Pancreas (tissue), 10 donors: Measurements from ENCODE around the gene LSAMP. TPM values are rescaled to one million over a fixed set of nuclear protein-coding genes. Genes with fewer than 3 reads are reported as not detected.

Experiments used
- ATAC-seq, 4 donors: fragments of 200-7000 bp; cut with Tn5 transposase; one replicate each; pipeline versions ENCODE4 v1.8.0 to v1.9.1; 2020; ENCODE audit warnings: mild to moderate bottlenecking in 4 of 4, moderate library complexity in 4 of 4
- DNase-seq, 6 donors: peaks; one replicate each; pipeline ENCODE4 v3.0.0-alpha.2; 2020
- FAIRE-seq: peaks from 2 replicates; lab custom pipeline; 2012; peaks lifted over from hg19 to GRCh38; lab: Jason Lieb, UNC
- H3K27ac ChIP-seq, 4 donors: fragments of 200-600 bp; sonication (generic); 1 replicate in 3 of 4; 2 replicates in 1 of 4; pipeline versions ENCODE4 v1.5.0 to v1.8.0; 2020
- H3K27me3 ChIP-seq, 4 donors: fragments of 200-600 bp; one replicate each; pipeline ENCODE4 v1.8.0; 2021
- H3K36me3 ChIP-seq, 3 donors: fragments of 200-600 bp; sonication (generic) in 1 of 3; one replicate each; pipeline versions ENCODE4 v1.5.0 to v1.8.0; 2020 to 2021
- H3K4me1 ChIP-seq, 3 donors: fragments of 200-600 bp; one replicate each; pipeline ENCODE4 v1.8.0; 2021
- H3K4me3 ChIP-seq, 4 donors: fragments of 200-600 bp; sonication (generic) in 2 of 4; one replicate each; pipeline versions ENCODE4 v1.5.0 to v1.8.0; 2020 to 2021
- H3K9me3 ChIP-seq, 4 donors: fragments of 200-600 bp; one replicate each; pipeline ENCODE4 v1.8.0; 2021
- WGBS, 2 donors: extraction: QIAGEN DNeasy Blood & Tissue Kit; methylation state at CpG; one replicate each; pipeline ENCODE4 v1.1.7; 2013; 5-methylcytosine and 5-hydroxymethylcytosine counted together
- intact Hi-C, 3 donors: fragments of 100-400 bp; cut with DNase I; formaldehyde crosslinking; loops; one replicate each; pipeline versions ENCODE4 v1.11.1 to v1.14.2; 2022
- polyA plus RNA-seq, 2 donors: library from polyadenylated mRNA; stranded (reverse); fragments of 200-250 nt; gene quantifications; one replicate each; pipeline ENCODE4 v1.2.3, GENCODE V29; 2013
- total RNA-seq, 6 donors: library from RNA; stranded (reverse); fragmentation: NEBNext Ultra II Directional in 4 of 6; extraction: Animal tissue kit (Norgen Biotek cat#: 25700) in 4 of 6; gene quantifications; one replicate each; pipeline versions ENCODE4 v1.2.1 to v1.2.4, GENCODE V29; 2021 to 2023
- TF ChIP-seq, protein P1 (sequence below), 4 donors: fragments of 200-600 bp; sonication (generic) in 3 of 4; IDR thresholded peaks; one replicate each; pipeline versions ENCODE4 v1.5.0 to v1.8.0; 2021; ENCODE audit warnings: antibody characterized with exemption in 4 of 4
- donor health status: healthy with polysubstance abuse.
- donor health status: DM: no; HTN: no; CAD: no; lungs with moderate emphysema.
- donor health status: DM: no; HTN: no; CAD: no.
- donor health status: control.
- donor health status: control.
- donor health status: Bipolar disorder and iron deficiency.
- donor health status: DM: yes; HTN: yes; CAD: no.
- donor health status: DM: no; HTN: no; CAD: no.
- donor health status: DM: no; HTN: no; CAD: no.
- donor health status: DM: yes; HTN: yes; CAD: no.

Gene LSAMP
- total and polyA plus RNA-seq, 8 donors = 0.51 to 5.5 (median 1.5) TPM

DNA sequence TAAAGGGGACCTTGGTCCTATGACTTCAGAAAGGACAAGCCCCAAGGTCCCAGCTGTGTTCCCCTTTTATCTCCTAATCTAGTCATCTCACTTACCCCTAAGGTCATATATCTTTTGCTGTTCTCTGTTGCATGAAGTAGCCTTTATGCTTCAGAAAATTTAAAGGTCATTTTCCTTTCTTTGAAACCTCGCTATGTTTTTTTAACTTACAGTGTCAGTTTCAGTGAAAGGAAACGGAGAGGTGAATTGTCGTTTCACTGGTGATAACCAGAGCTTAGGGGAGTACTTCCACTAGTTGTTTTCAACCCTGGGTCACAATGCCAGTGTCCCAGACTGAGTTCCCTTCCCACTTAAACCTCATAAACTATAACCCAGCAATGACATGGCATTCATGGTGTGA, 464.6 kb downstream of the LSAMP start:
- no peaks in the 10 kb centered on the region for H3K9me3 ChIP-seq
- H3K27ac ChIP-seq = no peak overlapping the region
- no peaks in the 10 kb centered on the region for H3K27me3 ChIP-seq
- H3K4me3 ChIP-seq = no peak overlapping the region
- no peak for DNase-seq
- WGBS, 2 donors = 51 to 70% methylated on average over 3 of the region's 3 CpGs
- no peak for ATAC-seq
- TF ChIP-seq, protein P1, sequence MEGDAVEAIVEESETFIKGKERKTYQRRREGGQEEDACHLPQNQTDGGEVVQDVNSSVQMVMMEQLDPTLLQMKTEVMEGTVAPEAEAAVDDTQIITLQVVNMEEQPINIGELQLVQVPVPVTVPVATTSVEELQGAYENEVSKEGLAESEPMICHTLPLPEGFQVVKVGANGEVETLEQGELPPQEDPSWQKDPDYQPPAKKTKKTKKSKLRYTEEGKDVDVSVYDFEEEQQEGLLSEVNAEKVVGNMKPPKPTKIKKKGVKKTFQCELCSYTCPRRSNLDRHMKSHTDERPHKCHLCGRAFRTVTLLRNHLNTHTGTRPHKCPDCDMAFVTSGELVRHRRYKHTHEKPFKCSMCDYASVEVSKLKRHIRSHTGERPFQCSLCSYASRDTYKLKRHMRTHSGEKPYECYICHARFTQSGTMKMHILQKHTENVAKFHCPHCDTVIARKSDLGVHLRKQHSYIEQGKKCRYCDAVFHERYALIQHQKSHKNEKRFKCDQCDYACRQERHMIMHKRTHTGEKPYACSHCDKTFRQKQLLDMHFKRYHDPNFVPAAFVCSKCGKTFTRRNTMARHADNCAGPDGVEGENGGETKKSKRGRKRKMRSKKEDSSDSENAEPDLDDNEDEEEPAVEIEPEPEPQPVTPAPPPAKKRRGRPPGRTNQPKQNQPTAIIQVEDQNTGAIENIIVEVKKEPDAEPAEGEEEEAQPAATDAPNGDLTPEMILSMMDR (IDR thresholded peaks at IDR 0.05) = no peak
- H3K36me3 ChIP-seq = no peaks in the 10 kb centered on the region
- intact Hi-C loops = no loop called here
- no peaks in the 10 kb centered on the region for H3K4me1 ChIP-seq
- FAIRE-seq = no peak

- Histone ChIP-seq H3K9me3 (no peaks in the 10 kb centered on the region), H3K4me3 (no peak overlapping the region), H3K36me3 (no peaks in the 10 kb centered on the region), H3K27ac (no peak overlapping the region), H3K4me1 (no peaks in the 10 kb centered on the region), H3K27me3 (no peaks in the 10 kb centered on the region)
- no peak for FAIRE-seq
- TF ChIP-seq, protein P1 (IDR thresholded peaks at IDR 0.05) = no peak
- intact Hi-C loops = no loop called here
- DNase-seq = no peak
- 76 to 82% methylated on average over 4 of the region's 4 CpGs for WGBS, 2 donors
- no peak for ATAC-seq
Observed at GRCh38 chr3:115977866-115978265, 467.4 kb downstream of the LSAMP start.

- DNase-seq (no peak), FAIRE-seq (no peak), ATAC-seq (no peak)
- Histone ChIP-seq H3K27ac (no peak overlapping the region), H3K36me3 (no peaks in the 10 kb centered on the region), H3K4me3 (no peak overlapping the region), H3K27me3 (no peaks in the 10 kb centered on the region), H3K4me1 (no peaks in the 10 kb centered on the region), H3K9me3 (no peaks in the 10 kb centered on the region)
- intact Hi-C loops = no loop called here
- 67 to 70% methylated on average over 1 of the region's 1 CpG for WGBS, 2 donors
- TF ChIP-seq, protein P1 (IDR thresholded peaks at IDR 0.05) = no peak
Observed at GRCh38 chr3:115975796-115976195, 469.5 kb downstream of the LSAMP start.

DNA sequence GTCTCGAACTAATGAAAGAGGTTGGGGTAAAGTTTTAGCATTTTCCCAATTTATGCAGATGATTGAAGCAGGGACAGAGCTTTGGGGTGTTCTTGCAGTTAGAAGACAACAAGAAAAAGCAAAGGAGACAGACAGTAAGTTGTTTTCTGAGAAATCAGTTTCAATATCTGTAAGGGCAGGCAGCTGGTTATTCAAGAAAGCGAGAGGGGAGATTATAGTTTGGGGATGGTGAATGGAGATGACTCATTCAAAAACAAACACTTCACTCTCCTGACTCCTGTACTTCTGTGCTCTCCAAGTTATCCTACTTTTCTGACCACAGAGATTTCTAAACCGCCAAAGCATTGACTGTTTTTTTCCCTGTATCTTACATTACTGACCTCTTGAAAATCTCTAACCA, 469.9 kb downstream of the LSAMP start:
- DNase-seq (no peak), FAIRE-seq (no peak), ATAC-seq (peak in 2 of 4 donors; percentile 35 to 44)
- H3K4me3 ChIP-seq = no peak overlapping the region
- H3K27ac ChIP-seq = no peak overlapping the region
- no peaks in the 10 kb centered on the region for H3K4me1 ChIP-seq
- no peaks in the 10 kb centered on the region for H3K27me3 ChIP-seq
- H3K9me3 ChIP-seq = no peaks in the 10 kb centered on the region
- intact Hi-C loops = no loop called here
- TF ChIP-seq, protein P1 (IDR thresholded peaks at IDR 0.05) = no peak
- no peaks in the 10 kb centered on the region for H3K36me3 ChIP-seq
- WGBS, 2 donors = 74 to 80% methylated on average over 3 of the region's 3 CpGs

GRCh38 chr3:115974940-115975339, 470.3 kb downstream of the LSAMP start:
- H3K36me3 ChIP-seq = no peaks in the 10 kb centered on the region
- H3K4me3 ChIP-seq = no peak overlapping the region
- H3K27me3 ChIP-seq = no peaks in the 10 kb centered on the region
- H3K4me1 ChIP-seq = no peaks in the 10 kb centered on the region
- TF ChIP-seq, protein P1 (IDR thresholded peaks at IDR 0.05) = no peak
- no peak for ATAC-seq
- H3K27ac ChIP-seq = no peak overlapping the region
- H3K9me3 ChIP-seq = no peaks in the 10 kb centered on the region
- FAIRE-seq = no peak
- no peak for DNase-seq
- intact Hi-C loops = no loop called here
